ENCODE measurements around the gene ZBTB3.
"Not testable (repeated sequence)": the region's sequence is repeated elsewhere in the genome, so short reads cannot be mapped to it uniquely, and the experiment has no call there.

The ZBTB3 gene

GRCh38 chr11:62753736-62754603 lies at the start of gene ZBTB3:
TSS of gene ZBTB3 (minus strand) at chr11:62754160. CDS start at chr11:62753664, 496 bp downstream.
- FAIRE-seq = no peak

- FAIRE-seq = no peak
These were observed 47.1 kb upstream of the ZBTB3 start for GRCh38 chr11:62801071-62801470.

DNA sequence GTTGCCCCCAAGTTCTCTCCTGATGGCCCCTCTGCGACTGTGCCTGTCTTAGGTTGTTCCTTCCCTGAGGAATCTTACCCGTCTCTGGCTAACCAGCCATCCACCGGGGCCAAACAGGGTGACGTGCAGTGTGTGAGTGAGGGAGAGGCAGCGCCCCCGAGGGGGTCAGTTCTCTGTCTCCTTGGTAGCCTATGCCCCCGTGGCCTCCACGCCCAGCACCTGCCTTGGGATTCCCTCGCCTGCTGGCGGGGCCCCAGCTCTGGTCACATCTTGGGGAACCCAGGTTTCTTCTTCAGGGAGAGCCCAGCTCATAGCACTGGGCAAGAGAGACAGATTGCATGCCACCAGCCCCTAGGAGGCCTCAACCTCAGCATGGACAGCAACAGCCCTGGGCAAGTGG lies 45.5 kb upstream of the ZBTB3 start:
- no peak for FAIRE-seq

DNA sequence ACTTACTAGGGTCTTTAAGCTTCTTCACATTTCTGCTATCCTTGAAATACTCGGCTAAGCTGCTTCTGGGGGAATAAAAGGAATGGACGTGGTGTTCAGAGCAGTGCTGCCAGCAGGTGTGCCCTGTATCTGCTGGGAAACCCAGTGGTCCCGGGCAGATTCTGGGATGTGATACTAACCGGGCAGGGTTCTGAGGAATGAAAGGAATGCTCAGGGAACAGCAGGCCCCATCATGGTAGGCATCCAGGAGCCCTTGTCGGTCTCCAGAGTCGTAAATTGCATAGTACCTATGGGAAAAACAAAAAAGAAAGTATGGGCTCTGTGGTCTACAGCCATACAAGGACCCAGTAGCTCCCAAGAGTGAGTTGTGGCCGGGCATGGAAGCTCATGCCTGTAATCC lies 42.3 kb upstream of the ZBTB3 start:
- no peak for FAIRE-seq

DNA sequence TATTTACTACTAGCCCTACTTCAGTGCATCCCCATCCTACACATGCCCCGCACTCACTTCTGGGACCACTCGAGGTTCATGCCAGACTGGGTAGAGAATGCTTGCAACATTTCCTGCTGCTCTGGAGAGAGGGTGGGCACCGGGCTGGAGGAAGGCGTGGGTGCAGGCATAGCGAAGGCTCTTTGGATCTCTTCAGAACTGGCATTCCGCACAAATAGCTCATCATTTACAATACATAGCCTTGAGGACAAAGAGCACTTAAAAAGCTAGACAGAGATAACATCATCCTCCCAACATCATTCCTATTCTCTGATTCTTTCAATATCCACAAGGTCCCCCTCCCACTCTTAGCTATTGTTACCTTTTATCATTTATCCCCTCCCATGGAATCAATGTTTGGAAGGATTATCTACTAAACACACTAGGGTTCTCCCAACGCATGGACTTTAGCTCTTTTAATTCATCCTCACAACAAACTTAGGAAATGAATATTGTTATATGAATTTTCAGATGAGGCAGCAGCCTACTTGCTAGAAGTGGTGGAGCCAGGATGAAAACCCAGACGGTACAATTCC lies 40.3 kb upstream of the ZBTB3 start:
- no peak for FAIRE-seq

DNA sequence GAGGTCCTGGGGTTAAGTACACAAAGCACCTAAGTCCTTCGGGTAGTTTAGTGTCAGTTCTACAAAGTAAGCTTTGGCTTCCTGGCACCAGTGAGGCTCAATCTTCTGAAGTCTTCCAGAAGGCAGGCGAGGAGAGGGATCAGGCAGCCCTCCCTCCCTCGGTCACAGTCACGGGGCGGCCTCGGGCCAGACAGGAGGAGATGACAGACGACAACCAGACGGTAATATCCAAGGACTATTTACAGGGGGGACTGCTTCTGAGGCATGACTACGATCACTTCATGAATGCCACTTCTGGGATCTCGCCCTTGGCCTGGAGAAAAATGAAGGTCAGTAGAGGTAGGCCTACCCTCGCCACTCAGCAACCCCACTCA lies 38.2 kb upstream of the ZBTB3 start:
- no peak for FAIRE-seq

DNA sequence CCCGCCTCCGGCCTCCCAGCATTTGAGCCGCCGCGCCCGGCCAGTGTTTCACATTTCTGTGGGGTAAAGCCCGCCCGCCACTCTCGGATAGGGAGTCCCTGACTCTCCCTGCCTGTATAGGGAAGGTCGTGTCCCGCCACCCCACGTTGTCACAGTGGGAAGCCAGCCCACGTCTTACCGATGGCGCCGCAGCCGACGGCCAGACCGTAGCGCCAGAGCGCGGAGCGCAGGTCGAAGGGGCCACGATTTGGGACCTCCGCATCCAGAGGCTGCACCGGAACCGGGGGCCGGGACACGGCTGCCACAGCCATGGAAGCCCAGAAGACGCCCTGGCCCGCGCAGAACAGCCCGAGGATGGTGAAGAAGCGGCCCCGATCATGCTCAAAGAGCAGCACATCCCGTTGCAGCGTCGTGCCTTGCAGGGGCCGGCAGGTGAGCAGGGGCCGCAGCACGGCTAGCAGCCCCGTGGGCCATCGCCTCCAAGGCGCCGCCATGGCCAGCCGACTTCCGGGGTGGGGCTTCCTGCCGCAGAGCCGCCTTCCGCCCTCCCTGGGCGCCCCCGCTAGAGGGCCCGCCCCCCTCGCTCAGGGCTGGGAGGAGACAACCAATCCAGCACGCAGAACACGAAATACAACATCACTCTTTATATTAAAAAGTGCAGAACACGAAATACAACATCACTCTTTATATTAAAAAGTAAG lies 37.7 kb upstream of the ZBTB3 start, which contains the start of gene TMEM223:
Gene TMEM223 (minus strand): TSS at position 506 of the 701 bp plus-strand sequence. CDS start 12 bp downstream, at position 494.
- no peak for FAIRE-seq

DNA sequence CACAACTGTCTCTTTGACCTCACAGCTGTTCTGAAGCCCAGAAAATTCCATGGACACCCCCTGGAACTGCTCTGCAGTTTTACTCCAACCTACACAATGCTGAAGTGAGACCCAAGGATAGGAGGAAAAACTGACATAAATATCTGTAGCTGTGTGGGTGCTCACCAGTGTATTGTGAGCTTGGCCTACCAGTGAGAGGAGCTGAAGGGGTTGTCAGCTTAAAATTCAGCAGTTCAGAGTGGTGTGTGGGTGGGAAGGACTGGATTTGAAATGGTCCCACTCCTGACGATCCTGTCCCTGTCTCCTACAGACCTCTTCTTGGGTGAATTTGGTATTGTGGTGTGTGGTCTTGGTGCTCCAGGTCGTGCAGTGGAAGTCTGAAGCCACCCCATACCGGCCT lies 35.6 kb upstream of the ZBTB3 start:
- FAIRE-seq = no peak

DNA sequence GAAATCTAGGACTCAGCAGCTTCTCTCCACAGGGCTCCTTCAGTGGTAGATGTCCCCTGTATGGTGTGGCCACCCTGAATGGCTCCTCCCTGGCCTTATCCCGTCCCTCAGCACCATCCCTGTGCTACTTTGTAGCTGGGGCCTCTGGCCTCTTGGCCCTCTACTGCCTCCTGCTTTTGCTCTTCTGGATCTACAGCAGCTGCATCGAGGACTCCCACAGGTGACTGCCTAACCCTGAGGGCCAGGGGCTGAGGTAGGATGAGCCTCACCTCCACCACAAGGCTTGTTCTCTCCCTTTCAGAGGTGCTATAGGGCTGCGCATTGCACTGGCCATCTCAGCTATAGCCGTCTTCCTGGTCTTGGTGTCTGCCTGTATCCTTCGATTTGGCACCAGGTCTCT lies 35.0 kb upstream of the ZBTB3 start:
- FAIRE-seq = no peak

DNA sequence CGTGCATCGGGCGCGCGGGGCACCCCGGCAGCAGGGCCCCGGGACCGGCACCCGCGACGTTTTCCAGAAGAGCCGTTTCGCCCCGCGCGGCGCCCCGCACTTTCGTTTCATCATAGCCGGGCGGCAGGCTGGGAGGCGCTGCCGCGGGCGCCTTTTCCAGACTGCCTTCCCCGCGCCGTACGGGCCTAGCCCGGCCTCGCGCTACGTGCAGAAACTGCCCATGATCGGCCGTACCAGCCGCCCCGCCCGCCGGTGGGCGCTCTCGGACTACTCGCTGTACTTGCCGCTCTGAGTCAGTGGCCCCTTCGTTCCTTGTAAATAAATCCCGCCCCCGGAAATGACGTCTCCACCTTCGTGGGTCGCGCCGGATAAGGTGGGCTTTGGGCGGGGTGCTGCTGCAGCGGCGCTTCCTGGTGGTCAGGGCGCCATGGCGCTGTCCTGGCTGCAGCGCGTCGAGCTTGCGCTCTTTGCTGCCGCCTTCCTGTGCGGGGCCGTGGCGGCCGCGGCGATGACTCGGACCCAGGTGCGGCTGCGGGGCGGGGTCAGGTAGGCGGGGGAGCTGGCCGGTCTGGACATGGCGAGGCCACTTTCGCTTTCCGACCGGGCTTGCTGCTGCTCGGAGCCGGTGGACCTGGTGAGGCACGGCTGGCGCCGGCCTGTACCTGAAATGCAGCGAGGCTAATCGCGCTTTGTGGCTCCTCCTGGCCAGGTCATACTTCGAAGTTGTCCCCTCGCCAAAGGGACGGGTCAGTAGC lies 33.2 kb upstream of the ZBTB3 start, which contains the start of gene TMEM179B:
Gene TMEM179B (plus strand): TSS at position 398 of the 755 bp plus-strand sequence. CDS start 30 bp downstream, at position 428.
- no peak for FAIRE-seq

DNA sequence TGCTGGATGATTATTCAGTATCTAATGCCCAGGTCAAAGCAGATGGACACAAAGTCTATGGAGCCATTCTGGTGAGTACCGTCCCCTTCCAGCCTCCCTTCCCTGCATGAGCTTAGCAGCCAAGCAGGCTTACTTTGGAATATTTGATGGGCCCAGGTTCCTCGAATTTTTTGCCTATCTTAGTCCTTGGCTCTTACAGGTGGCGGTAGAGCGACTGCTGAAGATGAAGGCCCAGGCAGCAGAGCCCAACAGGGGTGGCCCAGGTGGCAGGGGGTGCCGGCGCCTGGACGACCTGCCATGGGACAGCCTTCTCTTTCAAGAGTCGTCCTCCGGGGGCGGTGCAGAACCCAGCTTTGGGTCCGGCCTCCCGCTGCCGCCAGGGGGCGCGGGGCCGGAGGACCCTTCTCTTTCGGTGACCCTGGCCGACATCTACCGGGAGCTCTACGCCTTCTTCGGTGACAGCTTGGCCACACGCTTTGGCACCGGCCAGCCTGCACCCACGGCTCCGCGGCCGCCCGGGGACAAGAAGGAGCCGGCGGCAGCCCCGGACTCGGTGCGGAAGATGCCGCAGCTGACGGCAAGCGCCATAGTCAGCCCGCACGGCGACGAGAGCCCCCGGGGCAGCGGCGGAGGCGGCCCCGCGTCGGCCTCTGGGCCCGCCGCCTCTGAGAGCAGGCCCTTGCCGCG lies 32.5 kb upstream of the ZBTB3 start:
- FAIRE-seq = no peak

DNA sequence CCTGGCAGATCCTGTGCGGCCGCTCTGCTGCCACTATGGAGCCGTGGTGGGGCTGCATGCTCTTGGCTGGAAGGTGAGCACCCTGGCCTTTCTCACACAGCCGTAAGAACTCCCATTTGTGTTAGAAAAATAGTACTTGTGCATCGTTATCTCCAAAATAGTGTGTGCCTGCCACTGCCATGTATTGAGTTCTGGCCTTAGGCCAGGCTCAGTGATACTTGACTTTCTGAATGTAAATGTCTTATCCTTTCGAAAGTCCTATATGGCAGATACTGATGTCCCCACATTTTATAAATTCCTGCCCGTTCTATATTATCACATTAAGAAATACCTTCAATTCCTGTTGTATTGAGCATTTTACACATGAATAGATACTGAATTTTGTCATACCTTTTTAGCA lies 28.8 kb upstream of the ZBTB3 start:
- no peak for FAIRE-seq

GRCh38 chr11:62778441-62778840 lies 24.5 kb upstream of the ZBTB3 start:
- no peak for FAIRE-seq

GRCh38 chr11:62777389-62777788 lies 23.4 kb upstream of the ZBTB3 start:
- no peak for FAIRE-seq

GRCh38 chr11:62775646-62776045 lies 21.7 kb upstream of the ZBTB3 start:
- FAIRE-seq = no peak

- no peak for FAIRE-seq
These were observed 20.4 kb upstream of the ZBTB3 start for GRCh38 chr11:62774407-62774806.

DNA sequence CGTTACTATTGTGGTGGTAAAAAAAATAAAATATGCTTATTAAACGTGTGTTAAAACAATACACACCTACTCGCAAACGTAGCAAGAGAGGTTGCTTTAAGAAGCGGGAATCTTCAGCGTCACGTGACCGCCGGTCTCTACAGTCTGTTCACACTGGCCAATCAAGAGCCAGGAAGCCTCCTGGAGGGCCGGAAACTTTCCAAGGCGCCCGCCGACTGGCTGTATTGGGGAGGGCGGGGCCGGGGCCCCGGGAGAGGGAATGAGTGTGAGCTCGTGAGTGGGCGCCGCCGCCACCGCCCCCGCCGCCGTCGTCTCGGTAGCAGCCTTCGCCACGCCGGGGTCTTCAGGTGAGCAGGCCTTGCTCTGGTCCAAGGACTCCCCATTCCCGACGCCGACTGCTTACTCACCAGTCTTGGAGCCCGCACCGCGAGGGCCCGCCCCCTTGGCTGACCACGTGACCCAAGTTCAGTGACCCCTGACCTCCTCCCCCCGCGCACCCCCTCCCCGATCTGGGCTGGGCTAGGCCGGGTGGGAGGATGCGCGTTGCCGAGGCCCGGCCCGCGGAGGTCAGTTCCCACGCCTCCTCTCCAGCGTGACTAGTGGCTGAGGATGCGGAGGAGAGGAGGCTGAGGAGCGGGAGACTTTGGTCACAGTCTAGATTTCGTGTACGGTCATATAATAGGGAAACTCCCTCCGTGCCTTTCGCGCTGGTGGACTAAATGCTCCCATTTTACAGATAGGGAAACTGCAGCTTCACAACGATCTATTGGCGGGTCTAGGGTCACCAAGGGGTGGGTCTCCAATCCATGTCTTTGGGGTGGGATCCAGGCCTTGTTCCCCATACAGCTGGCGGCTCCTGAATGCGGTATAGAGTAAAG lies 17.4 kb upstream of the ZBTB3 start, which contains the start of gene TAF6L:
Gene TAF6L (plus strand): TSS at position 253 of the 878 bp plus-strand sequence. CDS start 4,388 bp downstream, outside the sequence.
- no peak for FAIRE-seq

GRCh38 chr11:62770778-62771143 lies 16.8 kb upstream of the ZBTB3 start:
- FAIRE-seq = no peak

DNA sequence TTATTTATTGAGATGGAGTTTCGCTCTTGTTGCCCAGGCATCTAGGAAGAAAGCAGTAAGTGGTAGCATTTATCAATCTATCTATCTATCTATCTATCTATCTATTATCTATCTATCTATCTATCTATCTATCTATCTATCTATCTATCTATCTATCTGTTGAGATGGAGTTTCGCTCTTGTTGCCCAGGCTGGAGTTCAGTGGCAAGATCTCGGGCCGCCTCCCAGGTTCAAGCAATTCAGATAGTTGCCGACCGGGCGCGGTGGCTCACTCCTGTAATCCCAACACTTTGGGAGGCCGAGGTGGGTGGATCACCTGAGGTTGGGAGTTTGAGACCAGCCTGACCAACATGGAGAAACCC lies 6.9 kb upstream of the ZBTB3 start:
- FAIRE-seq = not testable (repeated sequence)

DNA sequence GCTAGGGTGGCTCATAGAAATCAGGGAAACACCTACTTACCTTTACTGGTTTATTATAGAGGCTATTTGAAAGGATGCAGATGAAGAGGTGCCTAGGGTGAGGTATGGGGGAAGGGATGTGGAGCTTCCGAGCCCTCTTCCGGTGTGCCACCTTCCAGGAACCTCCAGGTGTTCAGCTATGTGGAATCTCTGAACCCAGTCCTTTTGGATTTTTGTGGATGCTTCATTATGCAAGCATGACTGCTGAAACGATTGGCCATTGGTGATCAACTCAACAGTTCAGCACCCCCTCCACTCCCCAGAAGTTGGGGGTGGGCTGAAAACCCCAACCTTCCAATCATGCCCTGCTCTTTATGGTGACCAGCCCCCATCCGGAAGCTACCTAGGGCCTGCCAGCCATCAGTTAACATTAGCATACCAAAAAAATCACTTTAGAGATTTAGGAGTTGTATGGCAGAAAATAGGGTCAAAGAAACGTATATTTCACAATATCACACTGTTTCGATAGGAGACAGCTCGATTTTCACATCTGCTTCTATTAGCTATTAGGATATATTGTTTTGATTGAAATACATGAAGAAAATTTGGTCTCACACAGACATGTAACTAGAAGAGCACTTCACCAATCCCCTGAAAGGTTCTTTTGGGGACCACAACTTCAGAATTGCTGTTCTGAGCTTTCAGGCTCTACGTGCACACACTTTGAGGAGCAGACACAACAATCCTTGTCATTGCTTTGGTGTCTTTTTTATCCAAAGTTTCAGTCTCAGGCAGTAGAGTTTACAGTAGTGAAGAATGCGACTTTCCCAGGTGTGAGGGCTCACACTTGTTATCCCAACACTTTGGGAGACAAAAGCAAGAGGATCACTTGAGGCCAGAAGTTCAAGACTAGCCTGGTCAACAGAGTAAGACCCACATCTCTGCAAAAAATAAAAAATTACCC lies 4.2 kb upstream of the ZBTB3 start:
- FAIRE-seq = no peak
